B cell (primary cell): ENCODE measurements around the gene CDC42.

Source experiments
- EZH2 ChIP-seq: IDR thresholded peaks from 2 replicates; pipeline ENCODE4 v1.6.1; 2012; ENCODE audit warnings: borderline replicate concordance, low read depth, mild to moderate bottlenecking, moderate library complexity, low read length; ENCODE audit not compliant: insufficient read depth, poor library complexity, severe bottlenecking
- TF ChIP-seq, protein P1 (sequence below): fragments of 200-600 bp; IDR thresholded peaks from one replicate; pipeline ENCODE4 v1.8.0; 2022; ENCODE audit warnings: antibody characterized with exemption, mild to moderate bottlenecking

GRCh38 chr1:22031214-22031962, 21.1 kb upstream of the CDC42 start:
- no peak for TF ChIP-seq EZH2
- TF ChIP-seq, protein P1, sequence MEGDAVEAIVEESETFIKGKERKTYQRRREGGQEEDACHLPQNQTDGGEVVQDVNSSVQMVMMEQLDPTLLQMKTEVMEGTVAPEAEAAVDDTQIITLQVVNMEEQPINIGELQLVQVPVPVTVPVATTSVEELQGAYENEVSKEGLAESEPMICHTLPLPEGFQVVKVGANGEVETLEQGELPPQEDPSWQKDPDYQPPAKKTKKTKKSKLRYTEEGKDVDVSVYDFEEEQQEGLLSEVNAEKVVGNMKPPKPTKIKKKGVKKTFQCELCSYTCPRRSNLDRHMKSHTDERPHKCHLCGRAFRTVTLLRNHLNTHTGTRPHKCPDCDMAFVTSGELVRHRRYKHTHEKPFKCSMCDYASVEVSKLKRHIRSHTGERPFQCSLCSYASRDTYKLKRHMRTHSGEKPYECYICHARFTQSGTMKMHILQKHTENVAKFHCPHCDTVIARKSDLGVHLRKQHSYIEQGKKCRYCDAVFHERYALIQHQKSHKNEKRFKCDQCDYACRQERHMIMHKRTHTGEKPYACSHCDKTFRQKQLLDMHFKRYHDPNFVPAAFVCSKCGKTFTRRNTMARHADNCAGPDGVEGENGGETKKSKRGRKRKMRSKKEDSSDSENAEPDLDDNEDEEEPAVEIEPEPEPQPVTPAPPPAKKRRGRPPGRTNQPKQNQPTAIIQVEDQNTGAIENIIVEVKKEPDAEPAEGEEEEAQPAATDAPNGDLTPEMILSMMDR, result no peak
